IMR-90 (cell line): ENCODE measurements around the gene KIAA0232. TPM values are rescaled to one million over a fixed set of nuclear protein-coding genes. Genes with fewer than 3 reads are reported as not detected.

ENCODE experiments used
- ATAC-seq: fragments of 200-7000 bp; cut with Tn5 transposase; 2 replicates; pipeline ENCODE4 v1.9.1; 2020; ENCODE audit warnings: low read depth, mild to moderate bottlenecking, moderate library complexity
- BruUV-seq: library from RNA; stranded (reverse); fragments of 400-500 nt; replicated peaks from 2 replicates; lab custom pipeline; 2021; lab: Mats Ljungman, UMichigan
- CTCF ChIA-PET: fragments of 300-600 bp; formaldehyde crosslinking; extraction: SDS; loops from one replicate; lab custom pipeline; 2021; ENCODE audit warnings: antibody characterized with exemption; lab: Yijun Ruan, JAX
- POLR2A ChIA-PET: fragments of 300-600 bp; sonication (Branson Sonifier 250); formaldehyde crosslinking; loops from one replicate; lab custom pipeline; 2022; ENCODE audit warnings: antibody characterized with exemption; ENCODE audit not compliant: unreplicated experiment; lab: Charles Lee
- DNase-seq: peaks from one replicate; pipeline ENCODE4 v3.0.0; 2013
- H2AFZ ChIP-seq: replicated peaks from 2 replicates; pipeline ENCODE3; 2013; ENCODE audit warnings: low read length, mild to moderate bottlenecking; ENCODE audit not compliant: poor library complexity
- H2AK5ac ChIP-seq: 2 replicates; pipeline ENCODE4 v1.6.1; 2013; ENCODE audit warnings: low read depth, low read length, inconsistent platforms
- H2AK9ac ChIP-seq: replicated peaks from 2 replicates; pipeline ENCODE3; 2013; ENCODE audit warnings: mild to moderate bottlenecking, low read depth, low read length, moderate library complexity; ENCODE audit not compliant: poor library complexity
- H2BK120ac ChIP-seq: 2 replicates; pipeline ENCODE4 v1.6.1; 2013; ENCODE audit warnings: low read depth, low read length, inconsistent platforms
- H2BK15ac ChIP-seq: 3 replicates; pipeline ENCODE4 v1.6.1; 2013; ENCODE audit warnings: low read depth, low read length, inconsistent platforms
- H2BK20ac ChIP-seq: 2 replicates; pipeline ENCODE4 v1.6.1; 2013; ENCODE audit warnings: low read depth, mild to moderate bottlenecking, inconsistent platforms, low read length, moderate library complexity
- H2BK5ac ChIP-seq: 2 replicates; pipeline ENCODE4 v1.6.1; 2013; ENCODE audit warnings: mild to moderate bottlenecking, low read depth, low read length, inconsistent platforms; ENCODE audit not compliant: poor library complexity, severe bottlenecking
- H3K14ac ChIP-seq: replicated peaks from 2 replicates; pipeline ENCODE4 v1.6.1; 2013; ENCODE audit warnings: low read depth, low read length, inconsistent platforms
- H3K18ac ChIP-seq: 2 replicates; pipeline ENCODE4 v1.6.1; 2013; ENCODE audit warnings: low read depth, low read length, control low read depth
- H3K23ac ChIP-seq: 2 replicates; pipeline ENCODE4 v1.6.1; 2013; ENCODE audit warnings: low read depth, low read length, inconsistent platforms
- H3K27ac ChIP-seq: 2 replicates; pipeline ENCODE4 v1.5.1; 2013; ENCODE audit warnings: mild to moderate bottlenecking, control low read depth, low read length; ENCODE audit not compliant: insufficient read depth
- H3K27me3 ChIP-seq: 2 replicates; pipeline ENCODE4 v1.6.1; 2013; ENCODE audit warnings: low read length; ENCODE audit not compliant: control insufficient read depth, insufficient read depth
- H3K36me3 ChIP-seq: 2 replicates; pipeline ENCODE4 v1.6.1; 2013; ENCODE audit warnings: low read length, mixed read lengths; ENCODE audit not compliant: control insufficient read depth, insufficient read depth
- H3K4ac ChIP-seq: 2 replicates; pipeline ENCODE4 v1.6.1; 2013; ENCODE audit warnings: low read depth, low read length, inconsistent platforms
- H3K4me1 ChIP-seq: 2 replicates; pipeline ENCODE4 v1.6.1; 2013; ENCODE audit warnings: low read length, mixed read lengths; ENCODE audit not compliant: control insufficient read depth, insufficient read depth
- H3K4me2 ChIP-seq: 2 replicates; pipeline ENCODE4 v1.6.1; 2013; ENCODE audit warnings: low read depth, mild to moderate bottlenecking, control low read depth, low read length, moderate library complexity
- H3K4me3 ChIP-seq: 2 replicates; pipeline ENCODE4 v1.5.1; 2013; ENCODE audit warnings: low read depth, mild to moderate bottlenecking, control low read depth, low read length, moderate library complexity; ENCODE audit not compliant: insufficient read depth
- H3K56ac ChIP-seq: 2 replicates; pipeline ENCODE4 v1.6.1; 2013; ENCODE audit warnings: low read length, inconsistent platforms; ENCODE audit not compliant: insufficient read depth; ENCODE audit errors: extremely low read depth
- H3K79me1 ChIP-seq, 2 experiments: 2 replicates each; pipeline ENCODE4 v1.6.1; 2013; ENCODE audit warnings: low read length in 2 of 2, inconsistent platforms in 1 of 2, low read depth in 1 of 2
- H3K9ac ChIP-seq: 2 replicates; pipeline ENCODE4 v1.6.1; 2013; ENCODE audit warnings: low read depth, low read length, control low read depth
- H3K9me1 ChIP-seq: 2 replicates; pipeline ENCODE4 v1.6.1; 2013; ENCODE audit warnings: low read length, inconsistent platforms; ENCODE audit not compliant: insufficient read depth
- H3K9me3 ChIP-seq: 2 replicates; pipeline ENCODE4 v1.6.1; 2013; ENCODE audit warnings: low read length; ENCODE audit not compliant: control insufficient read depth, insufficient read depth
- H4K20me1 ChIP-seq: 2 replicates; pipeline ENCODE4 v1.6.1; 2013; ENCODE audit warnings: low read length, inconsistent platforms; ENCODE audit not compliant: insufficient read depth
- H4K5ac ChIP-seq: 2 replicates; pipeline ENCODE4 v1.6.1; 2013; ENCODE audit warnings: mild to moderate bottlenecking, low read depth, low read length, control low read depth
- H4K8ac ChIP-seq, 2 experiments: 2 replicates each; pipeline ENCODE4 v1.6.1; 2013; ENCODE audit warnings: low read depth in 2 of 2, low read length in 2 of 2, control low read depth in 1 of 2, inconsistent platforms in 1 of 2
- H4K91ac ChIP-seq: 2 replicates; pipeline ENCODE4 v1.6.1; 2013; ENCODE audit warnings: low read depth, low read length, inconsistent platforms; ENCODE audit not compliant: insufficient read depth
- BHLHE40 ChIP-seq: fragments of 150-350 bp; IDR thresholded peaks from 2 replicates; pipeline ENCODE4 v1.6.1; 2016; ENCODE audit warnings: mild to moderate bottlenecking, low read depth, low read length
- ELK1 ChIP-seq: fragments of 150-350 bp; IDR thresholded peaks from 2 replicates; pipeline ENCODE4 v1.6.1; 2016; ENCODE audit warnings: low read depth, mild to moderate bottlenecking, low read length, moderate library complexity, borderline replicate concordance
- FOS ChIP-seq: fragments of 150-350 bp; IDR thresholded peaks from 2 replicates; pipeline ENCODE4 v1.6.1; 2016; ENCODE audit warnings: low read depth, low read length
- MAFK ChIP-seq: IDR thresholded peaks from 2 replicates; pipeline ENCODE4 v1.6.1; 2012; ENCODE audit warnings: low read depth, low read length, improper control_type of control experiment
- MAZ ChIP-seq: IDR thresholded peaks from 2 replicates; pipeline ENCODE4 v1.6.1; 2012; ENCODE audit warnings: low read depth, mild to moderate bottlenecking, low read length, improper control_type of control experiment, moderate library complexity, borderline replicate concordance
- MXI1 ChIP-seq: IDR thresholded peaks from 2 replicates; pipeline ENCODE4 v1.6.1; 2012; ENCODE audit warnings: low read depth, mild to moderate bottlenecking, low read length, moderate library complexity, borderline replicate concordance
- POLR2A ChIP-seq: IDR thresholded peaks from 2 replicates; pipeline ENCODE4 v1.6.1; 2012; ENCODE audit warnings: mild to moderate bottlenecking, low read depth, low read length
- RAD21 ChIP-seq: IDR thresholded peaks from 2 replicates; pipeline ENCODE4 v1.6.1; 2012; ENCODE audit warnings: low read length, improper control_type of control experiment
- RFX5 ChIP-seq: IDR thresholded peaks from 2 replicates; pipeline ENCODE4 v1.8.0; 2012; ENCODE audit warnings: low read depth, mild to moderate bottlenecking, low read length, moderate library complexity
- SMC3 ChIP-seq: fragments of 150-350 bp; IDR thresholded peaks from 2 replicates; pipeline ENCODE4 v1.6.1; 2016; ENCODE audit warnings: low read depth, mild to moderate bottlenecking, antibody characterized with exemption, low read length, moderate library complexity
- USF2 ChIP-seq: fragments of 150-350 bp; IDR thresholded peaks from 2 replicates; pipeline ENCODE4 v1.6.1; 2017; ENCODE audit warnings: mild to moderate bottlenecking, antibody characterized with exemption, low read length, low read depth
- WGBS, 2 experiments: methylation state at CpG; one replicate each; pipeline versions ENCODE4 v1.1.5 to v1.1.7; 2013; ENCODE audit warnings: missing lambda C conversion rate in 2 of 2; ENCODE audit not compliant: insufficient read length in 1 of 2; ENCODE audit errors: extremely low coverage in 2 of 2; 5-methylcytosine and 5-hydroxymethylcytosine counted together
- dilution Hi-C: fragments of 300-500 bp; cut with HindIII; formaldehyde crosslinking; loops from one replicate; pipeline ENCODE4 v1.14.3; 2018; ENCODE audit warnings: low sequenced_read_pairs; ENCODE audit not compliant: unreplicated experiment
- in situ Hi-C: fragments of 300-500 bp; cut with MboI; formaldehyde crosslinking; loops from 3 replicates; pipeline ENCODE4 v1.14.3; 2019; ENCODE audit warnings: low sequenced_read_pairs, inconsistent platforms, mixed read lengths
- intact Hi-C: fragments of 100-400 bp; cut with micrococcal nuclease; formaldehyde crosslinking; loops from 2 replicates; pipeline ENCODE4 v1.10.0; 2022
- polyA plus RNA-seq, 3 experiments: library from polyadenylated mRNA; depleted of rRNA; stranded (reverse); fragments of >200 nt; gene quantifications; 2 replicates each; pipeline ENCODE4 v1.2.3, GENCODE V29; 2012; ENCODE audit warnings: low replicate concordance in 1 of 3
- total RNA-seq: library from RNA; depleted of rRNA; stranded (reverse); fragments of >200 nt; gene quantifications from 2 replicates; pipeline ENCODE4 v1.2.3, GENCODE V29; 2012

KIAA0232 gene
- total and polyA plus RNA-seq, 2 of the 4 experiments (the other 2 are of a cell fraction), result 6.8 to 19.5 TPM

- H3K36me3 ChIP-seq, result no peaks in the 10 kb centered on the region
- WGBS, 2 experiments, result 70% methylated on average over 9 of the region's 13 CpGs; no CpG with 5 or more reads in 1 of the 2 experiments
- in situ Hi-C loops, result no loop called here
Observed at GRCh38 chr4:6905516-6906445, 123.3 kb downstream of the KIAA0232 start.

More at GRCh38 chr4:6905516-6906445, 123.3 kb downstream of the KIAA0232 start:
- H3K4me1 ChIP-seq, result peaks cover 9% of the 10 kb centered on the region
- no peak overlapping the region for H3K23ac ChIP-seq
- H3K4me3 ChIP-seq, result no peak overlapping the region
- ChIA-PET POLR2A (no interaction called here), CTCF (no interaction called here)
- ATAC-seq (no peak), DNase-seq (no peak)
- H2AK5ac ChIP-seq, result no peak overlapping the region
- H3K9me1 ChIP-seq, result peaks cover 6% of the 10 kb centered on the region; the same call in 1 of the 2 replicates
- H2BK5ac ChIP-seq, result no peak overlapping the region
- no peak overlapping the region for H3K18ac ChIP-seq
- H2AK9ac ChIP-seq, result no peak overlapping the region
- H3K79me1 ChIP-seq, result peaks cover 0 to 12% of the 10 kb centered on the region in 2 experiments; a peak in 2 of 4 replicates
- no peak overlapping the region for H3K4ac ChIP-seq
- intact Hi-C loops (no loop called here), dilution Hi-C loops (no loop called here)
- no peak overlapping the region for H3K27ac ChIP-seq
- H3K4me2 ChIP-seq, result no peak overlapping the region
- no TSS peak for BruUV-seq
- H2BK20ac ChIP-seq, result no peak overlapping the region
- H2BK15ac ChIP-seq, result no peak overlapping the region
- H3K56ac ChIP-seq, result no peak overlapping the region
- H3K9me3 ChIP-seq, result no peaks in the 10 kb centered on the region
- no peak overlapping the region for H3K9ac ChIP-seq
- H3K14ac ChIP-seq, result no peak overlapping the region
- no peak overlapping the region for H4K5ac ChIP-seq
- peaks cover under 1% of the 10 kb centered on the region; the same call in 1 of the 2 replicates for H4K20me1 ChIP-seq
- no peak overlapping the region for H2BK120ac ChIP-seq
- H4K8ac ChIP-seq, result no peak overlapping the region
- no peak overlapping the region for H2AFZ ChIP-seq
- no peaks in the 10 kb centered on the region for H3K27me3 ChIP-seq
- TF ChIP-seq MAFK (no peak), BHLHE40 (no peak), RFX5 (no peak), MAZ (no peak), USF2 (no peak), SMC3 (no peak), RAD21 (no peak), MXI1 (no peak), FOS (no peak), ELK1 (no peak), POLR2A (no peak)
- no peak overlapping the region for H4K91ac ChIP-seq
